HG03520 (cell line): Measurements from ENCODE around the gene NEO1.

Experiments
- ATAC-seq: cut with Tn5 transposase; IDR thresholded peaks from one replicate; pipeline ENCODE4 v1.9.1; 2021; ENCODE audit warnings: mild to moderate bottlenecking, moderate library complexity; ENCODE audit not compliant: unreplicated experiment

The NEO1 gene

DNA sequence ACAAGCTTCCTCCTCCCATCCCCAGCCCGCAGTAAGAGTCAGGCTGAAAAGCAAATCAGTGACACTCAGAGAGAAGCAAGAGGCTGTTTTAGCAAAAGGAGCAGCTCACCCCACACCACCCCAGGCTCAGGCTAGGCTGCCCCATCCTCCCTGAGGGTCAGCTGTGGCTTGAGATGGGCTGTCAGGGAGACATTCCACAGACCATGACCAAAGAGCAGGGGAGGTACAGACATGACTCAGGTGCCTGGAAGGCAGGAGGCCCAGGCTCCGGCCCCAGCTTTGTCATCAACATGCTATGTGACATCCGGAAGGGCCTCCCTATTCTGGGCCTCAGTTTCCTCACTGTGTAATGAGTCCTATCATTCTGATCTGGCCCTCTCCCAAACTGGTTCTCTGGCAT, 291.8 kb downstream of the NEO1 start:
- no peak for ATAC-seq

DNA sequence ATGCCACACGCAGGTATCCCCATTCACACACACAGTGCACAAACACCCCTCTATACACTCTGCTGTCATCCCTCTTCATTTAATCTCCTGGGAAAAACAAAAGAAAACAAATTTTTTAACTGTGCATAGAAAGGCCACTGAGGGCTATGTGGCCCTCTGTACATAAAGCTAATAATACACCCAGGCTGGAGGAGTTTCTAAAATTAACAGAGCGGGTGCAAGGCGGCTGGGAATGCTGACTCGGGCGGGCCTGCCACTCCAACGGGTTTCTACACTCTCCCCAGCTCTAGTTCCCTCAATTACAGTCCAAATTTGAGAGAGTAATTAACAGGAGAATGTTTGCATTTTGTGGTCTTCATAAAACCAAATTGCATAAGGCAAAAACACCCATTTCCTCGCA, 293.4 kb downstream of the NEO1 start:
- ATAC-seq = no peak

DNA sequence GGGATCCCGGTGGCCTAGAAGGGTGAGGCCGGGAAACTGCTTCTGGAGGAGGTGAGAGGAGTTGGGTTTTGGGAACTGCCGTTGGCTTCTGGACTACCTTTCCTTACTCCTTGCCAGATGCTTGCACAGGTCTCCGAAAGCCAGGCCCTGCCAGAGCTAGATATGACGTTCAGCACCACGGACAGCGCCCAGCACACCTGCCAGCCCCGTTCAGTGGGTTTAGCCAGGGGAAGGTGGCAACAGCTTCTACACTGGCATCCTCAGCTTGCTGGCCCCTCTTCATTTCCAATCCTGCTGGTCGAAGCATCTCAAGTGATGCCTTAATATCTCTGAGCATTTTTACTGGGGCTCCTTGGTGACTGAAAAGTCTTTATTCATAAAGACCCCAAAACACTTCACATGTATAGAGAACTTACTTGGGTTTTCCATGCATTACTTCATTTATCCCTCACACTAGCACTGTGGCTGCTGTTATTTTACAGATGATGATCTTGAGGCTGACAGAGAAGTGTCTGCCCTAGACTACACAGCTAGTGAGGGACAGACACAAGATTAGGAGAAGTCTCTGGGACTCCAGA, 294.6 kb downstream of the NEO1 start:
- ATAC-seq = no peak

DNA sequence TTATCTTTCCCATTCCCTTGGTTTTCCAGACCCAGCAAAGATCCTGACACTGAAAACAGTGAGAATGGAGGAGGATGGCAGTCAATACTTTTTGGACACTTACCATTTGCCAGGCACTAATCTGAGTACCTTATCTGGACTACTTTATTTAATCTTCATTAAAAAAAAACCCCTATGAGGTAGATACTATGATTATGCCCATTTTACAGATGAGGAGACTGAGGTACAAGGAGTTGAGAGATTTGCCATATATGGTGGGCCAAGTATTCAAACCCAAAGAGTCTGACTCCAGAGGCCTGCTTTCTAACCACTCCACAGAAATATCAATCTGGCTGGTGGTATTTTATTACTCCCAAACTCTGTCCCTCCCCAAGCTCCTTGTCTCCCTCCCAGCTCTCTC, 296.9 kb downstream of the NEO1 start:
- no peak for ATAC-seq

DNA sequence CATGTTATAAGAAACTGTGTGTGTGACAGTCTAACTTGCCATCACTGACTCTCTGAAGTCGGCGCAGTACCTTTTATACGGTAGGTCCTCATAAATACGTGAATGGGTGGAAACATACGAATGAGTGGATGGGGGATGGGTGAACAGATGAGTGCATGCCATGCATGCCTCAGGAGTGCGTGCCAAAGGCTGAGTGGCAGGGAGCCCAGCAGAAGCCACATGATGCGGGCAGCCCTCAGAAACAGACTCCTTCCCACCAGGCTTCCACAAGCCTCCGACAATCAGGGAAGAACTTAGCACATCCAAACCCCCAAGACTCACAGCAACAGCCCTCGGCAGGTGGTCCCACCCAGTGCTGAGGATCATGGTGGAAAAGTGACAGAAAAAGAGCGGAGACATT, 299.8 kb downstream of the NEO1 start:
- ATAC-seq = no peak

DNA sequence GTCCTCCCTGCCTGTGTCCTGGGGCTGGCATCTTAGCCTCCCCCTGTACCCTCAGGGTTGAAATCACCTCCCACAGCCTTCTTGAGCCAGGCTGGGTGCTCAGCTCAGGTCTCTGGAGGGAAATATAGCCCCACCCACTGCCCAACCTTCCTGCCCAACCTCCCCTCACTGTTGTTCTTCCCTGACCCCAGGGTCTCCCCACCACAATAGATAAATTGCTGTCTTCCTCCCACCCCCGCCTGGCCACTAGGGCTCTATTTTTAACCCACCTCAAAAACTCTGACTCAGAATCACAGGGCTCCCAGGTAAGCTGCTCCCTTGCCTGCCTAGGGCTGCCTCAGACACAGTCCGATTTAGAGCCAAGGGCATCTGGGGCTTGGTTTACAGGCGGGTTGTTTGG, 301.5 kb downstream of the NEO1 start:
- no peak for ATAC-seq

DNA sequence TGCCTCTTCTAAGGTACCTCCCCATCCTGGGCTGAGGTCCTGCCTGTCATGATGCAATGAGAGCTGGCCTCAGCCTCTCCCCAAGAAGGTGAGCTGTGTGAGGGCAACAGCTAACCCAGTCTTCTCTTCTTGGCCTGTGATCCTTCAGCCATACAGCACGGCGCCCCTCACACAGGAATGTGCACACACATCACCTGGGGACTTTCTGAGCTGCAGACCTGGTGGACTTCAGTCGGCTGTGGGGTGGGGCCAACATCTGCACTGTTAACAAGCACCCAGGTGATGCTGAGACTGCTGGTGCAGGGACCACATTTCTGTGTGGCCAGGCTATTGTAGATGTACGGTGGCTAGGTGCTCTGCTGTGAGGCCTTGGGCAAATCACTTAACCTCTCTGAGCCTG, 302.0 kb downstream of the NEO1 start:
- ATAC-seq = no peak
